ENCODE data around the gene SLC7A7.

Gene SLC7A7

GRCh38 chr14:22798528-22798927 is 16.7 kb downstream of the SLC7A7 start:
- no peak overlapping the region for H2AFZ ChIP-seq (ENCODE audit: low read length)
- no peaks in the 10 kb centered on the region for H3K4me1 ChIP-seq (ENCODE audit: insufficient read depth, low read length, poor library complexity, severe bottlenecking)
- no peaks in the 10 kb centered on the region for H3K36me3 ChIP-seq (ENCODE audit: insufficient read depth, low read length)
- H3K4me3 ChIP-seq (ENCODE audit: low read length, poor library complexity, severe bottlenecking) = no peak overlapping the region
- H3K27me3 ChIP-seq (ENCODE audit: insufficient read depth, low read length, poor library complexity, severe bottlenecking) = peaks cover 13% of the 10 kb centered on the region
- no peaks in the 10 kb centered on the region for H3K9me2 ChIP-seq (replicated peaks; ENCODE audit: low read depth, low read length)
- no peaks in the 10 kb centered on the region for H3K9me3 ChIP-seq (ENCODE audit: insufficient read depth, low read depth, low read length)
- H3K4me2 ChIP-seq (ENCODE audit: low read depth, low read length, poor library complexity, severe bottlenecking) = no peak overlapping the region
- no peaks in the 10 kb centered on the region for H3F3A ChIP-seq (ENCODE audit: low read depth)
- H3K79me2 ChIP-seq (ENCODE audit: insufficient read depth, low read length) = no peaks in the 10 kb centered on the region
- H3K9ac ChIP-seq (ENCODE audit: low read depth, low read length, poor library complexity, severe bottlenecking) = no peak overlapping the region
- TF ChIP-seq CTCF (conservative IDR thresholded peaks at IDR 0.05; ENCODE audit: low read length) (no peak), EZH2phosphoT487 (IDR thresholded peaks at IDR 0.05; ENCODE audit: borderline replicate concordance) (no peak)
- H4K20me1 ChIP-seq (ENCODE audit: insufficient read depth, low read length, poor library complexity, severe bottlenecking) = no peaks in the 10 kb centered on the region

- Histone ChIP-seq H3K79me2 (ENCODE audit: insufficient read depth, low read length) (no peaks in the 10 kb centered on the region), H2AFZ (ENCODE audit: low read length) (no peak overlapping the region), H3K27me3 (ENCODE audit: insufficient read depth, low read length, poor library complexity, severe bottlenecking) (peaks cover 13% of the 10 kb centered on the region), H4K20me1 (ENCODE audit: insufficient read depth, low read length, poor library complexity, severe bottlenecking) (no peaks in the 10 kb centered on the region), H3F3A (ENCODE audit: low read depth) (no peaks in the 10 kb centered on the region), H3K4me3 (ENCODE audit: low read length, poor library complexity, severe bottlenecking) (no peak overlapping the region), H3K9me3 (ENCODE audit: insufficient read depth, low read depth, low read length) (no peaks in the 10 kb centered on the region), H3K9me2 (replicated peaks; ENCODE audit: low read depth, low read length) (no peaks in the 10 kb centered on the region), H3K4me1 (ENCODE audit: insufficient read depth, low read length, poor library complexity, severe bottlenecking) (no peaks in the 10 kb centered on the region), H3K36me3 (ENCODE audit: insufficient read depth, low read length) (no peaks in the 10 kb centered on the region), H3K4me2 (ENCODE audit: low read depth, low read length, poor library complexity, severe bottlenecking) (no peak overlapping the region), H3K9ac (ENCODE audit: low read depth, low read length, poor library complexity, severe bottlenecking) (no peak overlapping the region)
- no peak for TF ChIP-seq CTCF (conservative IDR thresholded peaks at IDR 0.05; ENCODE audit: low read length)
- no peak for TF ChIP-seq EZH2phosphoT487 (IDR thresholded peaks at IDR 0.05; ENCODE audit: borderline replicate concordance)
Observed at GRCh38 chr14:22797017-22797917, 18.0 kb downstream of the SLC7A7 start.

GRCh38 chr14:22796087-22796707 is 19.0 kb downstream of the SLC7A7 start:
- Histone ChIP-seq H3K27me3 (ENCODE audit: insufficient read depth, low read length, poor library complexity, severe bottlenecking) (peaks cover 13% of the 10 kb centered on the region), H3F3A (ENCODE audit: low read depth) (no peaks in the 10 kb centered on the region), H4K20me1 (ENCODE audit: insufficient read depth, low read length, poor library complexity, severe bottlenecking) (no peaks in the 10 kb centered on the region), H3K4me1 (ENCODE audit: insufficient read depth, low read length, poor library complexity, severe bottlenecking) (no peaks in the 10 kb centered on the region), H3K9me3 (ENCODE audit: insufficient read depth, low read depth, low read length) (no peaks in the 10 kb centered on the region), H3K36me3 (ENCODE audit: insufficient read depth, low read length) (no peaks in the 10 kb centered on the region), H3K4me3 (ENCODE audit: low read length, poor library complexity, severe bottlenecking) (no peak overlapping the region), H3K9ac (ENCODE audit: low read depth, low read length, poor library complexity, severe bottlenecking) (no peak overlapping the region), H2AFZ (ENCODE audit: low read length) (no peak overlapping the region), H3K9me2 (replicated peaks; ENCODE audit: low read depth, low read length) (no peaks in the 10 kb centered on the region), H3K79me2 (ENCODE audit: insufficient read depth, low read length) (no peaks in the 10 kb centered on the region), H3K4me2 (ENCODE audit: low read depth, low read length, poor library complexity, severe bottlenecking) (no peak overlapping the region)
- TF ChIP-seq CTCF (conservative IDR thresholded peaks at IDR 0.05; ENCODE audit: low read length) = no peak
- TF ChIP-seq EZH2phosphoT487 (IDR thresholded peaks at IDR 0.05; ENCODE audit: borderline replicate concordance) = no peak

Measured in Loucy (cell line).